Measurements from ENCODE around the gene PTMS. TPM values are rescaled to one million over a fixed set of nuclear protein-coding genes. Genes with fewer than 3 reads are reported as not detected.

The PTMS gene
- total and polyA plus RNA-seq, 2 of the 13 experiments (the other 11 are each of a cell fraction or from before 2014, with no cell fraction given): 40.5 to 82.4 TPM

DNA sequence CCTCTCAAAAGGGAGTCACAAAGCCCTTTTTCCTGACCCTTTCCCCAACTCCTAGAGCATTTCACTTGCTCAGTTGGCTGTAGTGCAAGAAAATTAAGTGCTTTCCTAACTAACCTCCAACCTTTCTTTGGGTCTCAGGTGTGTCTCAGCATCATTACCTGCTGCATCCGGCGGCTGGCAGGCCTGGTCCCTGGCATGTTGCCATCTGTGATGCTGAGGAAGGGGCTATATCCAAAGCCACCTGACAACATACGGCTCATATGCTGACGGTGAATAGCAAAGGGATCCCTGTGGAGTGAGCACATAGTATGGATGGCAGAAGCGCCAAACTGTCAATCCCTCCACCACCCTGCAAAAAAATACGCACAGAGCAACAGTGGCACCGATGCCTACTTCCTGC, 14.4 kb upstream of the PTMS start:
- Histone ChIP-seq H3K4me2 (ENCODE audit: low read depth, low read length) (peak overlapping the region; percentile 98), H3K9me3 (ENCODE audit: low read length) (no peaks in the 10 kb centered on the region), H3K4me3 (replicated peaks in 1 of 3; ENCODE audit: insufficient read depth in 1 of 3, low read depth in 2 of 3, low read length in 3 of 3) (peak overlapping the region; percentile 73 to 99 (median 97); a peak in 5 of 6 replicates), H3K9ac (ENCODE audit: insufficient read depth, low read depth, low read length) (peak overlapping the region; percentile 96), H3K27me3 (ENCODE audit: control insufficient read depth in 1 of 2, insufficient read depth in 2 of 2, low read length in 2 of 2) (no peaks in the 10 kb centered on the region), H2AFZ (ENCODE audit: low read length) (no peak overlapping the region), H3K27ac (ENCODE audit: extremely low read length, insufficient read depth, low read length) (peak overlapping the region; percentile 96), H3K4me1 (ENCODE audit: insufficient read depth, low read length) (peaks cover 28% of the 10 kb centered on the region), H4K20me1 (ENCODE audit: insufficient read depth, low read length) (0 out of 2 replicates have a peak, but pooled peaks cover 6% of the 10 kb centered on the region), H3K36me3 (replicated peaks in 1 of 2; ENCODE audit: control insufficient read depth in 1 of 2, insufficient read depth in 2 of 2, low read length in 2 of 2) (peaks cover 31 to 47% of the 10 kb centered on the region in 2 experiments), H3K79me2 (ENCODE audit: insufficient read depth, low read length) (peaks cover 21% of the 10 kb centered on the region)
- intact Hi-C loops (cut with micrococcal nuclease; ENCODE audit: unreplicated experiment): loop anchor here (2.0 kb wide), 2 partner anchors 17 to 63 kb away; partner anchors contain the start of gene ZNF384
- DNase-seq (ENCODE audit: low spot score) (no peak), FAIRE-seq (no peak), ATAC-seq (no peak)
- 98% methylated on average over 7 of the region's 7 CpGs for WGBS (ENCODE audit: low lambda C conversion rate)
- POLR2A ChIA-PET: interaction anchor here (1.1 to 3.8 kb wide), 12 partner anchors 17 to 138 kb away, joined by 3 to 162 read pairs (median 18); partner anchors contain the start of genes CD4, CDCA3, COPS7A and GPR162
- BruUV-seq (replicated peaks): no TSS peak
- CTCF ChIA-PET (ENCODE audit: low intra/inter-chr PET ratio, low total read pairs): interaction anchor here (3.5 to 4.4 kb wide), 2 partner anchors 27 to 74 kb away, joined by 34 to 54 read pairs; no protein-coding TSS in a partner anchor
- in situ Hi-C loops (cut with HindIII; ENCODE audit: extremely low pct_ligation_motif_present, low pct_unique_long_range_greater_than_20kb): loop anchor here (5.0 kb wide), 1 partner anchor 76 kb away; the partner anchor contains the start of gene P3H3
- TF ChIP-seq, protein P1, sequence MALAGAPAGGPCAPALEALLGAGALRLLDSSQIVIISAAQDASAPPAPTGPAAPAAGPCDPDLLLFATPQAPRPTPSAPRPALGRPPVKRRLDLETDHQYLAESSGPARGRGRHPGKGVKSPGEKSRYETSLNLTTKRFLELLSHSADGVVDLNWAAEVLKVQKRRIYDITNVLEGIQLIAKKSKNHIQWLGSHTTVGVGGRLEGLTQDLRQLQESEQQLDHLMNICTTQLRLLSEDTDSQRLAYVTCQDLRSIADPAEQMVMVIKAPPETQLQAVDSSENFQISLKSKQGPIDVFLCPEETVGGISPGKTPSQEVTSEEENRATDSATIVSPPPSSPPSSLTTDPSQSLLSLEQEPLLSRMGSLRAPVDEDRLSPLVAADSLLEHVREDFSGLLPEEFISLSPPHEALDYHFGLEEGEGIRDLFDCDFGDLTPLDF (CRISPR knock-in tag; IDR thresholded peaks at IDR 0.05): no peak
- TF ChIP-seq ZSCAN12 (CRISPR knock-in tag; IDR thresholded peaks at IDR 0.05): no peak
- no peak for TF ChIP-seq SMYD3 (CRISPR knock-in tag; IDR thresholded peaks at IDR 0.05)
- TF ChIP-seq, protein P2, sequence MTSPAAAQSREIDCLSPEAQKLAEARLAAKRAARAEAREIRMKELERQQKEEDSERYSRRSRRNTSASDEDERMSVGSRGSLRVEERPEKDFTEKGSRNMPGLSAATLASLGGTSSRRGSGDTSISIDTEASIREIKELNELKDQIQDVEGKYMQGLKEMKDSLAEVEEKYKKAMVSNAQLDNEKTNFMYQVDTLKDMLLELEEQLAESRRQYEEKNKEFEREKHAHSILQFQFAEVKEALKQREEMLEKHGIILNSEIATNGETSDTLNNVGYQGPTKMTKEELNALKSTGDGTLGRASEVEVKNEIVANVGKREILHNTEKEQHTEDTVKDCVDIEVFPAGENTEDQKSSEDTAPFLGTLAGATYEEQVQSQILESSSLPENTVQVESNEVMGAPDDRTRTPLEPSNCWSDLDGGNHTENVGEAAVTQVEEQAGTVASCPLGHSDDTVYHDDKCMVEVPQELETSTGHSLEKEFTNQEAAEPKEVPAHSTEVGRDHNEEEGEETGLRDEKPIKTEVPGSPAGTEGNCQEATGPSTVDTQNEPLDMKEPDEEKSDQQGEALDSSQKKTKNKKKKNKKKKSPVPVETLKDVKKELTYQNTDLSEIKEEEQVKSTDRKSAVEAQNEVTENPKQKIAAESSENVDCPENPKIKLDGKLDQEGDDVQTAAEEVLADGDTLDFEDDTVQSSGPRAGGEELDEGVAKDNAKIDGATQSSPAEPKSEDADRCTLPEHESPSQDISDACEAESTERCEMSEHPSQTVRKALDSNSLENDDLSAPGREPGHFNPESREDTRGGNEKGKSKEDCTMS (CRISPR knock-in tag; conservative IDR thresholded peaks at IDR 0.05): no peak
- no peak for TF ChIP-seq EP300 (IDR thresholded peaks at IDR 0.05; ENCODE audit: low read depth in 2 of 2, low read length in 2 of 2)
- no peak for TF ChIP-seq EP300 (CRISPR knock-in tag; IDR thresholded peaks at IDR 0.05; ENCODE audit: borderline replicate concordance)
- TF ChIP-seq, protein P3, sequence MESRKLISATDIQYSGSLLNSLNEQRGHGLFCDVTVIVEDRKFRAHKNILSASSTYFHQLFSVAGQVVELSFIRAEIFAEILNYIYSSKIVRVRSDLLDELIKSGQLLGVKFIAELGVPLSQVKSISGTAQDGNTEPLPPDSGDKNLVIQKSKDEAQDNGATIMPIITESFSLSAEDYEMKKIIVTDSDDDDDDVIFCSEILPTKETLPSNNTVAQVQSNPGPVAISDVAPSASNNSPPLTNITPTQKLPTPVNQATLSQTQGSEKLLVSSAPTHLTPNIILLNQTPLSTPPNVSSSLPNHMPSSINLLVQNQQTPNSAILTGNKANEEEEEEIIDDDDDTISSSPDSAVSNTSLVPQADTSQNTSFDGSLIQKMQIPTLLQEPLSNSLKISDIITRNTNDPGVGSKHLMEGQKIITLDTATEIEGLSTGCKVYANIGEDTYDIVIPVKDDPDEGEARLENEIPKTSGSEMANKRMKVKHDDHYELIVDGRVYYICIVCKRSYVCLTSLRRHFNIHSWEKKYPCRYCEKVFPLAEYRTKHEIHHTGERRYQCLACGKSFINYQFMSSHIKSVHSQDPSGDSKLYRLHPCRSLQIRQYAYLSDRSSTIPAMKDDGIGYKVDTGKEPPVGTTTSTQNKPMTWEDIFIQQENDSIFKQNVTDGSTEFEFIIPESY (CRISPR knock-in tag; IDR thresholded peaks at IDR 0.05): no peak
- TF ChIP-seq FOSL1 (CRISPR knock-in tag; IDR thresholded peaks at IDR 0.05; ENCODE audit: borderline replicate concordance): no peak
- no peak for TF ChIP-seq SIX1 (CRISPR knock-in tag; IDR thresholded peaks at IDR 0.05; ENCODE audit: borderline replicate concordance)
- no peak for TF ChIP-seq ARID2 (CRISPR knock-in tag; IDR thresholded peaks at IDR 0.05; ENCODE audit: borderline replicate concordance)
- TF ChIP-seq, protein P4, sequence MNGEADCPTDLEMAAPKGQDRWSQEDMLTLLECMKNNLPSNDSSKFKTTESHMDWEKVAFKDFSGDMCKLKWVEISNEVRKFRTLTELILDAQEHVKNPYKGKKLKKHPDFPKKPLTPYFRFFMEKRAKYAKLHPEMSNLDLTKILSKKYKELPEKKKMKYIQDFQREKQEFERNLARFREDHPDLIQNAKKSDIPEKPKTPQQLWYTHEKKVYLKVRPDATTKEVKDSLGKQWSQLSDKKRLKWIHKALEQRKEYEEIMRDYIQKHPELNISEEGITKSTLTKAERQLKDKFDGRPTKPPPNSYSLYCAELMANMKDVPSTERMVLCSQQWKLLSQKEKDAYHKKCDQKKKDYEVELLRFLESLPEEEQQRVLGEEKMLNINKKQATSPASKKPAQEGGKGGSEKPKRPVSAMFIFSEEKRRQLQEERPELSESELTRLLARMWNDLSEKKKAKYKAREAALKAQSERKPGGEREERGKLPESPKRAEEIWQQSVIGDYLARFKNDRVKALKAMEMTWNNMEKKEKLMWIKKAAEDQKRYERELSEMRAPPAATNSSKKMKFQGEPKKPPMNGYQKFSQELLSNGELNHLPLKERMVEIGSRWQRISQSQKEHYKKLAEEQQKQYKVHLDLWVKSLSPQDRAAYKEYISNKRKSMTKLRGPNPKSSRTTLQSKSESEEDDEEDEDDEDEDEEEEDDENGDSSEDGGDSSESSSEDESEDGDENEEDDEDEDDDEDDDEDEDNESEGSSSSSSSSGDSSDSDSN (CRISPR knock-in tag; IDR thresholded peaks at IDR 0.05): 0 out of 2 replicates have a peak, but pooled peaks have one; percentile 25

Data from HepG2 (cell line).